GM18951 (cell line): Measurements from ENCODE around the gene PUM1.

Experiments
- POLR2A ChIP-seq: IDR thresholded peaks from 4 replicates; pipeline ENCODE4 v1.6.1; 2011; ENCODE audit warnings: mild to moderate bottlenecking; ENCODE audit not compliant: insufficient read length, insufficient read depth; ENCODE audit errors: extremely low read depth
- in situ Hi-C: fragments of 300-500 bp; cut with MboI; formaldehyde crosslinking; loops from one replicate; pipeline ENCODE4 v1.12.0; 2022; ENCODE audit warnings: low sequenced_read_pairs, mixed read lengths, inconsistent platforms; ENCODE audit not compliant: unreplicated experiment

PUM1 gene

GRCh38 chr1:30903343-30904034 is 162.0 kb downstream of the PUM1 start:
- in situ Hi-C loops = no loop called here
- TF ChIP-seq POLR2A = no peak

GRCh38 chr1:30902593-30903290 is 162.8 kb downstream of the PUM1 start:
- in situ Hi-C loops = no loop called here

GRCh38 chr1:30901798-30902581 is 163.5 kb downstream of the PUM1 start:
- in situ Hi-C loops = no loop called here
- TF ChIP-seq POLR2A = no peak

More at GRCh38 chr1:30902593-30903290, 162.8 kb downstream of the PUM1 start:
- no peak for TF ChIP-seq POLR2A

GRCh38 chr1:30900931-30901560 is 164.5 kb downstream of the PUM1 start:
- TF ChIP-seq POLR2A = no peak
- in situ Hi-C loops = no loop called here

GRCh38 chr1:30900486-30900885 is 165.0 kb downstream of the PUM1 start:
- in situ Hi-C loops = no loop called here
- no peak for TF ChIP-seq POLR2A

GRCh38 chr1:30899577-30900389 is 165.7 kb downstream of the PUM1 start:
- TF ChIP-seq POLR2A = no peak
- in situ Hi-C loops = no loop called here

GRCh38 chr1:30898031-30898815 is 167.3 kb downstream of the PUM1 start:
- in situ Hi-C loops = no loop called here
- no peak for TF ChIP-seq POLR2A

- in situ Hi-C loops = no loop called here
- TF ChIP-seq POLR2A = no peak
These were observed 168.6 kb downstream of the PUM1 start for GRCh38 chr1:30896905-30897304.

- no peak for TF ChIP-seq POLR2A
- in situ Hi-C loops = no loop called here
These were observed 169.4 kb downstream of the PUM1 start for GRCh38 chr1:30895944-30896660.

- in situ Hi-C loops = no loop called here
- TF ChIP-seq POLR2A = no peak
These were observed 170.1 kb downstream of the PUM1 start for GRCh38 chr1:30895382-30895943.

GRCh38 chr1:30894508-30894973 is 171.0 kb downstream of the PUM1 start:
- in situ Hi-C loops = no loop called here
- no peak for TF ChIP-seq POLR2A
